WTC11 (cell line): ENCODE measurements around the gene MAB21L4. TPM values are rescaled to one million over a fixed set of nuclear protein-coding genes. Genes with fewer than 3 reads are reported as not detected.

Experiments used
- ATAC-seq: fragments of 200-7000 bp; cut with Tn5 transposase; 2 replicates; pipeline ENCODE4 v1.10.0; 2021; ENCODE audit warnings: mild to moderate bottlenecking, moderate library complexity
- CTCF ChIA-PET: fragments of 300-600 bp; sonication (Branson Sonifier 250); formaldehyde crosslinking; loops from one replicate; lab custom pipeline; 2021; ENCODE audit warnings: antibody characterized with exemption; lab: Charles Lee
- POLR2A ChIA-PET: fragments of 350-600 bp; sonication (Branson Sonifier 250); formaldehyde crosslinking; loops from one replicate; lab custom pipeline; 2021; ENCODE audit warnings: antibody characterized with exemption; lab: Charles Lee
- DNase-seq: peaks from one replicate; pipeline ENCODE4 v3.0.0; 2021; ENCODE audit warnings: low spot score
- H3K27ac Mint-ChIP-seq: 2 replicates; pipeline ENCODE4 v1.8.0; 2021; ENCODE audit warnings: mixed read lengths
- H3K27me3 Mint-ChIP-seq: 2 replicates; pipeline ENCODE4 v1.8.0; 2021; ENCODE audit warnings: low read depth, mild to moderate bottlenecking, moderate library complexity, mixed read lengths
- H3K36me3 Mint-ChIP-seq: 2 replicates; pipeline ENCODE4 v1.8.0; 2021; ENCODE audit warnings: mixed read lengths
- H3K4me1 Mint-ChIP-seq: 2 replicates; pipeline ENCODE4 v1.8.0; 2022; ENCODE audit warnings: mixed read lengths
- H3K4me3 Mint-ChIP-seq: 2 replicates; pipeline ENCODE4 v1.8.0; 2021; ENCODE audit warnings: mild to moderate bottlenecking, moderate library complexity, mixed read lengths
- H3K9me3 Mint-ChIP-seq: 2 replicates; pipeline ENCODE4 v1.8.0; 2021; ENCODE audit warnings: mixed read lengths
- CREB1 ChIP-seq: sonication (generic); formaldehyde crosslinking; IDR thresholded peaks from 2 replicates; pipeline ENCODE4 v1.8.0; 2023; ENCODE audit warnings: mild to moderate bottlenecking, missing genetic modification reagents
- ELF4 ChIP-seq: sonication (generic); formaldehyde crosslinking; IDR thresholded peaks from 2 replicates; pipeline ENCODE4 v1.8.1; 2022; ENCODE audit warnings: low read depth, mild to moderate bottlenecking, moderate library complexity, missing genetic modification reagents
- FOXP1 ChIP-seq: sonication (generic); formaldehyde crosslinking; IDR thresholded peaks from 2 replicates; pipeline ENCODE4 v1.8.0; 2022; ENCODE audit warnings: missing genetic modification reagents, mild to moderate bottlenecking, moderate library complexity, borderline replicate concordance
- FOXP4 ChIP-seq: sonication (generic); formaldehyde crosslinking; IDR thresholded peaks from 2 replicates; pipeline ENCODE4 v1.8.0; 2022; ENCODE audit warnings: mild to moderate bottlenecking, missing genetic modification reagents
- KAT7 ChIP-seq: sonication (generic); formaldehyde crosslinking; IDR thresholded peaks from 2 replicates; pipeline ENCODE4 v1.8.1; 2023; ENCODE audit warnings: missing genetic modification reagents, mild to moderate bottlenecking, borderline replicate concordance
- MYBL2 ChIP-seq: sonication (generic); formaldehyde crosslinking; IDR thresholded peaks from 2 replicates; pipeline ENCODE4 v1.8.1; 2023; ENCODE audit warnings: mild to moderate bottlenecking, moderate library complexity, missing genetic modification reagents
- NFATC4 ChIP-seq: fragments of 250-450 bp; sonication (Bioruptor Pico); IDR thresholded peaks from 2 replicates; pipeline ENCODE4 v1.9.0; 2021; ENCODE audit warnings: mild to moderate bottlenecking
- SP1 ChIP-seq: sonication (generic); formaldehyde crosslinking; conservative IDR thresholded peaks from 2 replicates; pipeline ENCODE4 v1.8.1; 2022; ENCODE audit warnings: missing genetic modification reagents
- TEAD4 ChIP-seq: sonication (generic); formaldehyde crosslinking; IDR thresholded peaks from 2 replicates; pipeline ENCODE4 v1.8.0; 2022; ENCODE audit warnings: mild to moderate bottlenecking, missing genetic modification reagents
- ZNF219 ChIP-seq: sonication (generic); formaldehyde crosslinking; IDR thresholded peaks from 2 replicates; pipeline ENCODE4 v1.8.0; 2023; ENCODE audit warnings: missing genetic modification reagents, mild to moderate bottlenecking, borderline replicate concordance
- ZNF416 ChIP-seq: fragments of 250-450 bp; sonication (Bioruptor Pico); IDR thresholded peaks from 2 replicates; pipeline ENCODE4 v1.9.0; 2021; ENCODE audit warnings: mild to moderate bottlenecking, inconsistent platforms
- ZNF512 ChIP-seq: sonication (generic); formaldehyde crosslinking; IDR thresholded peaks from 2 replicates; pipeline ENCODE4 v1.8.1; 2022; ENCODE audit warnings: missing genetic modification reagents, borderline replicate concordance
- total RNA-seq: library from RNA; stranded (reverse); gene quantifications from 3 replicates; pipeline ENCODE4 v1.2.3, GENCODE V29; 2021
- TF ChIP-seq, protein P1 (sequence below): sonication (generic); formaldehyde crosslinking; conservative IDR thresholded peaks from 2 replicates; pipeline ENCODE4 v1.8.1; 2022; ENCODE audit warnings: mild to moderate bottlenecking, missing genetic modification reagents
- TF ChIP-seq, protein P2 (sequence below): sonication (generic); formaldehyde crosslinking; IDR thresholded peaks from 2 replicates; pipeline ENCODE4 v1.8.1; 2023; ENCODE audit warnings: mild to moderate bottlenecking, missing genetic modification reagents
- TF ChIP-seq, protein P3 (sequence below): sonication (generic); formaldehyde crosslinking; IDR thresholded peaks from 2 replicates; pipeline ENCODE4 v1.8.0; 2023; ENCODE audit warnings: missing genetic modification reagents
- TF ChIP-seq, protein P4 (sequence below): sonication (generic); formaldehyde crosslinking; IDR thresholded peaks from 2 replicates; pipeline ENCODE4 v1.8.1; 2023; ENCODE audit warnings: mild to moderate bottlenecking, missing genetic modification reagents, borderline replicate concordance
- TF ChIP-seq, protein P5 (sequence below): sonication (generic); formaldehyde crosslinking; conservative IDR thresholded peaks from 2 replicates; pipeline ENCODE4 v1.8.1; 2023; ENCODE audit warnings: mild to moderate bottlenecking, low read depth, missing genetic modification reagents, moderate library complexity

The MAB21L4 gene
- total RNA-seq, 1 experiment from 2014 or later: not detected

DNA sequence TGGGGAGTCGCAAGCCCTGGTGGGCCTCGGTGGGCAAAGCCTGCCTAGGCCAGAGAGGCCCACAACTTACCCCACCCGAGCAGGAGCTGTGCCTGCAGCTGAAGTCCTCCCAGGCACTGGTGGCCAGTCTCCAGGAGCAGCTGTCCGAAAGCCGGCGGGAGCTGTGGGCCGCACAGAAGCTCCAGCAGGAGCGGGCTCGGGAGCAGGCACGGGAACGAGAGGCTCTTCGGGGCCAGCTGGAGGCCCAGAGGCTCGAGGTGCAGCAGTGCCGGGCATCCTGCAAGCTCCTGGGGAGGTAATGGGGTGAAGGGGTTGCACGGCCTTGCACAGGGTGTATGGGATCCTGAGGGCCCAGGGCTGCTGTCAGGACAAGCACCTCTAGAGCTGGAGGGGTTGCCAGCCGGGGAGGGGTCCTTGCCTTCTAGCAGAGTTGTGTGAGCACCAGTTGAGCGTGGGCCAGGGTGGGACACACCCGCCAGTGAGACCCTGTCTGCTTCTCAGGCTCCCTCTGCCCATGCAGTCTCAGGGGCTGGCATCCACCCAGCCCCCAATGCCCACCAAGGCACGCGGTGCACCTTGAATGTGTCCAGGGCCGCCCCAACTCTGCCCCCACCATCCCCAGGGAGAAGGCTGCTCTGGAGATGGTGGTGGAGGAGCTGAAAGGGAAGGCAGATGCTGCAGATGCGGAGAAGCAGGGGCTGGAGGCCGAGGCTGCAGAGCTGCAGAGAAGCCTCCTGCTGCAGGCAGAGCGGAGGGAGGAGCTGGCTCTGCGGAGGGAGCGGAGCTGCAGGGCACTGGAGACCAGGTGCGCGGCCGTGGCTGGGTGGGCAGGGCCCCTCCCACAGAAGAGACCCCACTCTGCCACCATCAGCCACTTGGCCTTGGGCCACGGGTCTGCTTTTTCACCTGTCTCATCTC is 37.4 kb upstream of the MAB21L4 start:
- Mint-ChIP-seq H3K27ac (no peak overlapping the region), H3K27me3 (no peaks in the 10 kb centered on the region), H3K4me3 (no peak overlapping the region), H3K4me1 (no peaks in the 10 kb centered on the region), H3K9me3 (peaks cover 5% of the 10 kb centered on the region; the same call in 1 of the 2 replicates), H3K36me3 (no peaks in the 10 kb centered on the region)
- POLR2A ChIA-PET: interaction anchor here (1.0 kb wide), 1 partner anchor 19 kb away, joined by 3 read pairs; no protein-coding TSS in a partner anchor
- peak; percentile 10 for DNase-seq
- TF ChIP-seq ZNF219: no peak
- TF ChIP-seq ELF4: no peak
- no peak for TF ChIP-seq TEAD4 (CRISPR knock-in tag)
- no peak for TF ChIP-seq SP1 (CRISPR knock-in tag)
- no peak for TF ChIP-seq ZNF416 (CRISPR knock-in tag)
- TF ChIP-seq, protein P1, sequence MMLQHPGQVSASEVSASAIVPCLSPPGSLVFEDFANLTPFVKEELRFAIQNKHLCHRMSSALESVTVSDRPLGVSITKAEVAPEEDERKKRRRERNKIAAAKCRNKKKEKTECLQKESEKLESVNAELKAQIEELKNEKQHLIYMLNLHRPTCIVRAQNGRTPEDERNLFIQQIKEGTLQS (CRISPR knock-in tag): no peak
- TF ChIP-seq, protein P2, sequence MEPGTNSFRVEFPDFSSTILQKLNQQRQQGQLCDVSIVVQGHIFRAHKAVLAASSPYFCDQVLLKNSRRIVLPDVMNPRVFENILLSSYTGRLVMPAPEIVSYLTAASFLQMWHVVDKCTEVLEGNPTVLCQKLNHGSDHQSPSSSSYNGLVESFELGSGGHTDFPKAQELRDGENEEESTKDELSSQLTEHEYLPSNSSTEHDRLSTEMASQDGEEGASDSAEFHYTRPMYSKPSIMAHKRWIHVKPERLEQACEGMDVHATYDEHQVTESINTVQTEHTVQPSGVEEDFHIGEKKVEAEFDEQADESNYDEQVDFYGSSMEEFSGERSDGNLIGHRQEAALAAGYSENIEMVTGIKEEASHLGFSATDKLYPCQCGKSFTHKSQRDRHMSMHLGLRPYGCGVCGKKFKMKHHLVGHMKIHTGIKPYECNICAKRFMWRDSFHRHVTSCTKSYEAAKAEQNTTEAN (CRISPR knock-in tag): no peak
- TF ChIP-seq CREB1 (CRISPR knock-in tag): no peak
- no peak for TF ChIP-seq FOXP4 (CRISPR knock-in tag)
- no peak for TF ChIP-seq ZNF512
- TF ChIP-seq, protein P3, sequence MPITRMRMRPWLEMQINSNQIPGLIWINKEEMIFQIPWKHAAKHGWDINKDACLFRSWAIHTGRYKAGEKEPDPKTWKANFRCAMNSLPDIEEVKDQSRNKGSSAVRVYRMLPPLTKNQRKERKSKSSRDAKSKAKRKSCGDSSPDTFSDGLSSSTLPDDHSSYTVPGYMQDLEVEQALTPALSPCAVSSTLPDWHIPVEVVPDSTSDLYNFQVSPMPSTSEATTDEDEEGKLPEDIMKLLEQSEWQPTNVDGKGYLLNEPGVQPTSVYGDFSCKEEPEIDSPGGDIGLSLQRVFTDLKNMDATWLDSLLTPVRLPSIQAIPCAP (CRISPR knock-in tag): no peak
- no peak for TF ChIP-seq MYBL2 (CRISPR knock-in tag)
- CTCF ChIA-PET: interaction anchor here (0.9 to 2.9 kb wide), 2 partner anchors 19 to 82 kb away, joined by 3 to 11 read pairs; no protein-coding TSS in a partner anchor
- ATAC-seq: no peak

DNA sequence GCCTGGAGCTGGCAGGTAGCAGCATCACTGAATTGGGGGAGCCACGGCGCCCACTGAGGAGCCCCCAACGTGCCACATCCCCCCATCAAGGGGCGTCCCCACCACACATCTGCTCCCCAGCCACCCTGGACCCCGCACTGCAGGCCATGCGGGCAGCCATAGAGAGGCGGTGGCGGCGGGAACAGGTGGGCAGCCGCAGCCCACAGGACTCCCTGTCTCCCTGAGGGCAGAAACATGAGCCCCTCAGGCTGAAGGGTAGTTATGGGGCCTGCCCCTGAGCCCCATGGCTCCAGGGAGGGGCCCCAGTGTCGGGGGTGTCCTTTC is 36.7 kb upstream of the MAB21L4 start:
- H3K4me1 Mint-ChIP-seq: no peaks in the 10 kb centered on the region
- TF ChIP-seq NFATC4 (CRISPR knock-in tag) (no peak), KAT7 (CRISPR knock-in tag) (no peak), FOXP1 (CRISPR knock-in tag) (no peak)
- TF ChIP-seq, protein P4, sequence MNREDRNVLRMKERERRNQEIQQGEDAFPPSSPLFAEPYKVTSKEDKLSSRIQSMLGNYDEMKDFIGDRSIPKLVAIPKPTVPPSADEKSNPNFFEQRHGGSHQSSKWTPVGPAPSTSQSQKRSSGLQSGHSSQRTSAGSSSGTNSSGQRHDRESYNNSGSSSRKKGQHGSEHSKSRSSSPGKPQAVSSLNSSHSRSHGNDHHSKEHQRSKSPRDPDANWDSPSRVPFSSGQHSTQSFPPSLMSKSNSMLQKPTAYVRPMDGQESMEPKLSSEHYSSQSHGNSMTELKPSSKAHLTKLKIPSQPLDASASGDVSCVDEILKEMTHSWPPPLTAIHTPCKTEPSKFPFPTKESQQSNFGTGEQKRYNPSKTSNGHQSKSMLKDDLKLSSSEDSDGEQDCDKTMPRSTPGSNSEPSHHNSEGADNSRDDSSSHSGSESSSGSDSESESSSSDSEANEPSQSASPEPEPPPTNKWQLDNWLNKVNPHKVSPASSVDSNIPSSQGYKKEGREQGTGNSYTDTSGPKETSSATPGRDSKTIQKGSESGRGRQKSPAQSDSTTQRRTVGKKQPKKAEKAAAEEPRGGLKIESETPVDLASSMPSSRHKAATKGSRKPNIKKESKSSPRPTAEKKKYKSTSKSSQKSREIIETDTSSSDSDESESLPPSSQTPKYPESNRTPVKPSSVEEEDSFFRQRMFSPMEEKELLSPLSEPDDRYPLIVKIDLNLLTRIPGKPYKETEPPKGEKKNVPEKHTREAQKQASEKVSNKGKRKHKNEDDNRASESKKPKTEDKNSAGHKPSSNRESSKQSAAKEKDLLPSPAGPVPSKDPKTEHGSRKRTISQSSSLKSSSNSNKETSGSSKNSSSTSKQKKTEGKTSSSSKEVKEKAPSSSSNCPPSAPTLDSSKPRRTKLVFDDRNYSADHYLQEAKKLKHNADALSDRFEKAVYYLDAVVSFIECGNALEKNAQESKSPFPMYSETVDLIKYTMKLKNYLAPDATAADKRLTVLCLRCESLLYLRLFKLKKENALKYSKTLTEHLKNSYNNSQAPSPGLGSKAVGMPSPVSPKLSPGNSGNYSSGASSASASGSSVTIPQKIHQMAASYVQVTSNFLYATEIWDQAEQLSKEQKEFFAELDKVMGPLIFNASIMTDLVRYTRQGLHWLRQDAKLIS (CRISPR knock-in tag): no peak
- TF ChIP-seq, protein P5, sequence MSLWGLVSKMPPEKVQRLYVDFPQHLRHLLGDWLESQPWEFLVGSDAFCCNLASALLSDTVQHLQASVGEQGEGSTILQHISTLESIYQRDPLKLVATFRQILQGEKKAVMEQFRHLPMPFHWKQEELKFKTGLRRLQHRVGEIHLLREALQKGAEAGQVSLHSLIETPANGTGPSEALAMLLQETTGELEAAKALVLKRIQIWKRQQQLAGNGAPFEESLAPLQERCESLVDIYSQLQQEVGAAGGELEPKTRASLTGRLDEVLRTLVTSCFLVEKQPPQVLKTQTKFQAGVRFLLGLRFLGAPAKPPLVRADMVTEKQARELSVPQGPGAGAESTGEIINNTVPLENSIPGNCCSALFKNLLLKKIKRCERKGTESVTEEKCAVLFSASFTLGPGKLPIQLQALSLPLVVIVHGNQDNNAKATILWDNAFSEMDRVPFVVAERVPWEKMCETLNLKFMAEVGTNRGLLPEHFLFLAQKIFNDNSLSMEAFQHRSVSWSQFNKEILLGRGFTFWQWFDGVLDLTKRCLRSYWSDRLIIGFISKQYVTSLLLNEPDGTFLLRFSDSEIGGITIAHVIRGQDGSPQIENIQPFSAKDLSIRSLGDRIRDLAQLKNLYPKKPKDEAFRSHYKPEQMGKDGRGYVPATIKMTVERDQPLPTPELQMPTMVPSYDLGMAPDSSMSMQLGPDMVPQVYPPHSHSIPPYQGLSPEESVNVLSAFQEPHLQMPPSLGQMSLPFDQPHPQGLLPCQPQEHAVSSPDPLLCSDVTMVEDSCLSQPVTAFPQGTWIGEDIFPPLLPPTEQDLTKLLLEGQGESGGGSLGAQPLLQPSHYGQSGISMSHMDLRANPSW (CRISPR knock-in tag): no peak
- H3K36me3 Mint-ChIP-seq: no peaks in the 10 kb centered on the region
- H3K4me3 Mint-ChIP-seq: no peak overlapping the region
- H3K9me3 Mint-ChIP-seq: peaks cover 3% of the 10 kb centered on the region; the same call in 1 of the 2 replicates
- ChIA-PET POLR2A (no interaction called here), CTCF (interaction anchor here (0.9 to 2.9 kb wide), 2 partner anchors 18 to 81 kb away, joined by 3 to 11 read pairs; no protein-coding TSS in a partner anchor)
- H3K27ac Mint-ChIP-seq: no peak overlapping the region
- DNase-seq: peak; percentile 6
- no peak for ATAC-seq
- no peaks in the 10 kb centered on the region for H3K27me3 Mint-ChIP-seq
